OCI-LY7 (cell line): ENCODE measurements around the gene EIF3F.

ENCODE experiments used
- EZH2phosphoT487 ChIP-seq: fragments of 200-600 bp; sonication (generic); IDR thresholded peaks from 2 replicates; pipeline ENCODE4 v1.6.1; 2018; ENCODE audit warnings: low read depth, borderline replicate concordance, mild to moderate bottlenecking, mixed run types, antibody characterized with exemption, low read length, moderate library complexity, mixed read lengths
- TF ChIP-seq, protein P1 (sequence below): fragments of 200-600 bp; sonication (generic); conservative IDR thresholded peaks from 2 replicates; pipeline ENCODE4 v1.5.1; 2014; ENCODE audit warnings: mild to moderate bottlenecking, antibody characterized with exemption, low read length, moderate library complexity, mixed read lengths

DNA sequence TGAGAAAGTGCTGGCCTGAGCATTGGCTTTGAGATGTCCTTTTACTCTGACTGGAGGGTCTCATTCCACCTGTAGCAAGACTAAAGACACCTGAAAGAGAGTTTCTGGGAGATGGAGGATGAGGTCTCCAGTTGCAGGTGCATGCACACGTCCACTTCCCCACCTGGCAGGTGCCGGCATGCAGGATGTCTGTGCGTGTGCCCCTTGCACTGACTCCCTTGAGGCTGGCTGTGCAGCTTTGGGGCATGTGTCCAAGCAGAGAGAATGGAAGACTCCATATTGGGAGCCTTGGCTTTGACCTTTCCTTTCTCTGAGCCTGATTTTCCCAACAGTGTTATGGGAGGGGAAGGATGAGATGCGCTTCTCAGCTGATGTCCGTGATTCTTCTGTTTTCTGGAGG is 49.8 kb downstream of the EIF3F start:
- TF ChIP-seq, protein P1, sequence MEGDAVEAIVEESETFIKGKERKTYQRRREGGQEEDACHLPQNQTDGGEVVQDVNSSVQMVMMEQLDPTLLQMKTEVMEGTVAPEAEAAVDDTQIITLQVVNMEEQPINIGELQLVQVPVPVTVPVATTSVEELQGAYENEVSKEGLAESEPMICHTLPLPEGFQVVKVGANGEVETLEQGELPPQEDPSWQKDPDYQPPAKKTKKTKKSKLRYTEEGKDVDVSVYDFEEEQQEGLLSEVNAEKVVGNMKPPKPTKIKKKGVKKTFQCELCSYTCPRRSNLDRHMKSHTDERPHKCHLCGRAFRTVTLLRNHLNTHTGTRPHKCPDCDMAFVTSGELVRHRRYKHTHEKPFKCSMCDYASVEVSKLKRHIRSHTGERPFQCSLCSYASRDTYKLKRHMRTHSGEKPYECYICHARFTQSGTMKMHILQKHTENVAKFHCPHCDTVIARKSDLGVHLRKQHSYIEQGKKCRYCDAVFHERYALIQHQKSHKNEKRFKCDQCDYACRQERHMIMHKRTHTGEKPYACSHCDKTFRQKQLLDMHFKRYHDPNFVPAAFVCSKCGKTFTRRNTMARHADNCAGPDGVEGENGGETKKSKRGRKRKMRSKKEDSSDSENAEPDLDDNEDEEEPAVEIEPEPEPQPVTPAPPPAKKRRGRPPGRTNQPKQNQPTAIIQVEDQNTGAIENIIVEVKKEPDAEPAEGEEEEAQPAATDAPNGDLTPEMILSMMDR: no peak
- TF ChIP-seq EZH2phosphoT487: no peak
